Stomach (tissue), 4 donors: ENCODE results near the gene COL4A4.

Source experiments
- EP300 ChIP-seq: sonication (generic); formaldehyde crosslinking; IDR thresholded peaks from one replicate; pipeline ENCODE4 v1.6.1; 2017; ENCODE audit warnings: antibody characterized with exemption
- POLR2A ChIP-seq, 4 donors: fragments of 450-650 bp; IDR thresholded peaks; one replicate each; pipeline ENCODE4 v1.6.1; 2016; ENCODE audit warnings: antibody characterized with exemption in 4 of 4, control low read depth in 2 of 4, mild to moderate bottlenecking in 1 of 4, moderate library complexity in 1 of 4
- POLR2AphosphoS5 ChIP-seq, 3 donors: sonication (generic); formaldehyde crosslinking; IDR thresholded peaks; one replicate each; pipeline ENCODE4 v1.6.1; 2016; ENCODE audit warnings: antibody characterized with exemption in 3 of 3
- TF ChIP-seq, protein P1 (sequence below), 7 experiments: fragments of 450-650 bp in 4 of 7; fragments of 200-600 bp in 3 of 7; sonication (generic) in 3 of 7; IDR thresholded peaks; one replicate each; pipeline ENCODE4 v1.5.1; 2016 to 2019; ENCODE audit warnings: antibody characterized with exemption in 7 of 7, control low read depth in 2 of 7, mild to moderate bottlenecking in 1 of 7

GRCh38 chr2:227058888-227059399, 105.1 kb downstream of the COL4A4 start:
- TF ChIP-seq, protein P1, sequence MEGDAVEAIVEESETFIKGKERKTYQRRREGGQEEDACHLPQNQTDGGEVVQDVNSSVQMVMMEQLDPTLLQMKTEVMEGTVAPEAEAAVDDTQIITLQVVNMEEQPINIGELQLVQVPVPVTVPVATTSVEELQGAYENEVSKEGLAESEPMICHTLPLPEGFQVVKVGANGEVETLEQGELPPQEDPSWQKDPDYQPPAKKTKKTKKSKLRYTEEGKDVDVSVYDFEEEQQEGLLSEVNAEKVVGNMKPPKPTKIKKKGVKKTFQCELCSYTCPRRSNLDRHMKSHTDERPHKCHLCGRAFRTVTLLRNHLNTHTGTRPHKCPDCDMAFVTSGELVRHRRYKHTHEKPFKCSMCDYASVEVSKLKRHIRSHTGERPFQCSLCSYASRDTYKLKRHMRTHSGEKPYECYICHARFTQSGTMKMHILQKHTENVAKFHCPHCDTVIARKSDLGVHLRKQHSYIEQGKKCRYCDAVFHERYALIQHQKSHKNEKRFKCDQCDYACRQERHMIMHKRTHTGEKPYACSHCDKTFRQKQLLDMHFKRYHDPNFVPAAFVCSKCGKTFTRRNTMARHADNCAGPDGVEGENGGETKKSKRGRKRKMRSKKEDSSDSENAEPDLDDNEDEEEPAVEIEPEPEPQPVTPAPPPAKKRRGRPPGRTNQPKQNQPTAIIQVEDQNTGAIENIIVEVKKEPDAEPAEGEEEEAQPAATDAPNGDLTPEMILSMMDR (IDR thresholded peaks at IDR 0.05): no peak
- TF ChIP-seq POLR2A (IDR thresholded peaks at IDR 0.05) (no peak), EP300 (no peak), POLR2AphosphoS5 (IDR thresholded peaks at IDR 0.05) (no peak)
